ENCODE data around the gene CRP.

DNA sequence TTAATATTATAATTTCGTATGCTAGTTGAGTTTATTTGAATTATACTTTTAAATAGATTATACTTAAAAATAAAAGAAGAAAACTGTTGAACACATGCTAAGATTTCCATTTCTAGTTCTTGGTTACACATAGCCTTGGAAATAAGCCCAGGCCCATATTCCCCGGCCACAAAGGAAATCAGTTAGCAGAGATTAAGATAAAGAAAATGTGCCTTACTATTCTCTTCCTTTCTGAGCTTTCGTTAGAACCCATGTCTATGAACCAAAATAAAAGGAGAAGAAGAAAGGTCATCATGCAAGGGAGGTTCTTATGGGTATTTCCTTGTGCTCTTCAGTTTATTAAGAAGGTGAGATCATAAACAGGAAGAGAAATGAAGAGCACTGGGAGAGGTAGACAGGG is 32.3 kb upstream of the CRP start:
- TF ChIP-seq, protein P1, sequence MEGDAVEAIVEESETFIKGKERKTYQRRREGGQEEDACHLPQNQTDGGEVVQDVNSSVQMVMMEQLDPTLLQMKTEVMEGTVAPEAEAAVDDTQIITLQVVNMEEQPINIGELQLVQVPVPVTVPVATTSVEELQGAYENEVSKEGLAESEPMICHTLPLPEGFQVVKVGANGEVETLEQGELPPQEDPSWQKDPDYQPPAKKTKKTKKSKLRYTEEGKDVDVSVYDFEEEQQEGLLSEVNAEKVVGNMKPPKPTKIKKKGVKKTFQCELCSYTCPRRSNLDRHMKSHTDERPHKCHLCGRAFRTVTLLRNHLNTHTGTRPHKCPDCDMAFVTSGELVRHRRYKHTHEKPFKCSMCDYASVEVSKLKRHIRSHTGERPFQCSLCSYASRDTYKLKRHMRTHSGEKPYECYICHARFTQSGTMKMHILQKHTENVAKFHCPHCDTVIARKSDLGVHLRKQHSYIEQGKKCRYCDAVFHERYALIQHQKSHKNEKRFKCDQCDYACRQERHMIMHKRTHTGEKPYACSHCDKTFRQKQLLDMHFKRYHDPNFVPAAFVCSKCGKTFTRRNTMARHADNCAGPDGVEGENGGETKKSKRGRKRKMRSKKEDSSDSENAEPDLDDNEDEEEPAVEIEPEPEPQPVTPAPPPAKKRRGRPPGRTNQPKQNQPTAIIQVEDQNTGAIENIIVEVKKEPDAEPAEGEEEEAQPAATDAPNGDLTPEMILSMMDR (IDR thresholded peaks at IDR 0.05; ENCODE audit: borderline replicate concordance, extremely low read depth, low read length, poor library complexity, severe bottlenecking) = no peak
- TF ChIP-seq EZH2 (IDR thresholded peaks at IDR 0.05; ENCODE audit: borderline replicate concordance, low read depth, low read length, severe bottlenecking) = no peak
